HCT116 (cell line): Measurements from ENCODE around the gene LLGL2. TPM values are rescaled to one million over a fixed set of nuclear protein-coding genes. Genes with fewer than 3 reads are reported as not detected.

Experiments
- ATAC-seq: fragments of 200-7000 bp; cut with Tn5 transposase; 2 replicates; pipeline ENCODE4 v1.9.1; 2020; ENCODE audit warnings: mild to moderate bottlenecking, moderate library complexity
- BruUV-seq: library from RNA; stranded (reverse); fragments of 400-500 nt; replicated peaks from 2 replicates; lab custom pipeline; 2021; lab: Mats Ljungman, UMichigan
- CTCF ChIA-PET: fragments of 300-600 bp; sonication (Branson Sonifier 250); formaldehyde crosslinking; loops from one replicate; lab custom pipeline; 2021; ENCODE audit warnings: antibody characterized with exemption; lab: Charles Lee
- POLR2A ChIA-PET: fragments of 300-600, 350-600 bp; sonication (Branson Sonifier 250); formaldehyde crosslinking; loops from one replicate; lab custom pipeline; 2021; ENCODE audit warnings: antibody characterized with exemption; lab: Charles Lee
- RAD21 ChIA-PET, 2 experiments: fragments of 300-600 bp; sonication (Branson Sonifier 250); formaldehyde crosslinking; loops; one replicate each; lab custom pipeline; 2023; ENCODE audit warnings: low total read pairs in 2 of 2; ENCODE audit not compliant: uncharacterized antibody in 2 of 2, unreplicated experiment in 2 of 2, low non-redundant PET in 1 of 2; lab: Charles Lee
- DNase-seq: peaks from one replicate; pipeline ENCODE4 v3.0.0-alpha.2; 2010; ENCODE audit warnings: low read depth, low spot score
- H2AFZ ChIP-seq: fragments of 200-600 bp; shearing (Covaris generic), sonication (generic); 2 replicates; pipeline ENCODE4 v1.6.1; 2017; ENCODE audit warnings: low read depth, mixed run types, mixed read lengths, antibody characterized with exemption, low read length; ENCODE audit not compliant: poor library complexity, severe bottlenecking
- H3K27ac ChIP-seq: 2 replicates; pipeline ENCODE4 v1.5.1; 2012; ENCODE audit warnings: low read depth, low read length
- H3K27me3 ChIP-seq: fragments of 200-600 bp; sonication (generic); 2 replicates; pipeline ENCODE4 v1.6.1; 2016; ENCODE audit warnings: mixed run types, low read length, mixed read lengths; ENCODE audit not compliant: insufficient read depth
- H3K36me3 ChIP-seq, 2 experiments: fragments of 200-500 bp in 1 of 2; fragments of 200-600 bp in 1 of 2; sonication (Bioruptor generic) in 1 of 2; sonication (generic) in 1 of 2; 2 replicates each; pipeline versions ENCODE4 v1.5.1 to v1.6.1; 2014 to 2016; ENCODE audit warnings: low read length in 2 of 2, inconsistent platforms in 1 of 2, mixed read lengths in 1 of 2, mixed run types in 1 of 2; ENCODE audit not compliant: insufficient read depth in 2 of 2, control insufficient read depth in 1 of 2
- H3K4me1 ChIP-seq, 2 experiments: fragments of 200-600 bp in 1 of 2; sonication (generic) in 1 of 2; 2 replicates each; pipeline versions ENCODE4 v1.5.1 to v1.6.1; 2012 to 2017; ENCODE audit warnings: low read length in 2 of 2, inconsistent platforms in 1 of 2, mild to moderate bottlenecking in 1 of 2, mixed read lengths in 1 of 2, mixed run types in 1 of 2, moderate library complexity in 1 of 2; ENCODE audit not compliant: insufficient read depth in 2 of 2, control insufficient read depth in 1 of 2
- H3K4me2 ChIP-seq: fragments of 200-600 bp; sonication (generic); 2 replicates; pipeline ENCODE4 v1.6.1; 2017; ENCODE audit warnings: mixed run types, low read length, mixed read lengths
- H3K4me3 ChIP-seq, 2 experiments: fragments of 200-600 bp in 1 of 2; sonication (generic) in 1 of 2; replicated peaks in 1 of 2; 2 replicates each; pipeline ENCODE4 v1.5.1; 2011 to 2016; ENCODE audit warnings: low read length in 2 of 2, control low read depth in 1 of 2, low read depth in 1 of 2, mild to moderate bottlenecking in 1 of 2, mixed read lengths in 1 of 2, mixed run types in 1 of 2
- H3K79me2 ChIP-seq: fragments of 200-600 bp; sonication (generic); 2 replicates; pipeline ENCODE4 v1.6.1; 2017; ENCODE audit warnings: mild to moderate bottlenecking, mixed run types, low read length, moderate library complexity, mixed read lengths; ENCODE audit not compliant: insufficient read depth
- H3K9ac ChIP-seq: fragments of 200-600 bp; sonication (generic); 2 replicates; pipeline ENCODE4 v1.6.1; 2016; ENCODE audit warnings: low read length, mixed read lengths
- H3K9me2 ChIP-seq: fragments of 200-600 bp; sonication (generic), shearing (Covaris generic); 2 replicates; pipeline ENCODE4 v1.6.1; 2017; ENCODE audit warnings: mixed run types, mild to moderate bottlenecking, moderate library complexity; ENCODE audit not compliant: insufficient read depth
- H3K9me3 ChIP-seq, 2 experiments: fragments of 200-500 bp in 1 of 2; fragments of 200-600 bp in 1 of 2; sonication (Bioruptor generic) in 1 of 2; sonication (generic) in 1 of 2; 2 replicates each; pipeline ENCODE4 v1.6.1; 2014 to 2017; ENCODE audit warnings: low read length in 2 of 2, mixed read lengths in 2 of 2, inconsistent platforms in 1 of 2, low read depth in 1 of 2, mild to moderate bottlenecking in 1 of 2, mixed run types in 1 of 2, moderate library complexity in 1 of 2; ENCODE audit not compliant: control insufficient read depth in 1 of 2, insufficient read depth in 1 of 2
- H4K20me1 ChIP-seq: fragments of 200-600 bp; sonication (generic), shearing (Covaris generic); 2 replicates; pipeline ENCODE4 v1.6.1; 2017; ENCODE audit warnings: mixed run types, mild to moderate bottlenecking, moderate library complexity; ENCODE audit not compliant: insufficient read depth
- EGR1 ChIP-seq: IDR thresholded peaks from 2 replicates; pipeline ENCODE4 v1.6.1; 2012; ENCODE audit warnings: low read depth
- EZH2 ChIP-seq: fragments of 200-600 bp; sonication (generic); IDR thresholded peaks from 2 replicates; pipeline ENCODE4 v1.6.1; 2017; ENCODE audit warnings: antibody characterized with exemption, mixed run types
- EZH2phosphoT487 ChIP-seq: fragments of 200-600 bp; IDR thresholded peaks from 2 replicates; pipeline ENCODE4 v1.6.1; 2018; ENCODE audit warnings: antibody characterized with exemption, borderline replicate concordance
- FOSL1 ChIP-seq: IDR thresholded peaks from 2 replicates; pipeline ENCODE4 v1.6.1; 2012; ENCODE audit warnings: low read depth
- POLR2A ChIP-seq: IDR thresholded peaks from 2 replicates; pipeline ENCODE4 v1.7.0; 2011; ENCODE audit warnings: borderline replicate concordance; ENCODE audit not compliant: insufficient read depth, insufficient read length; ENCODE audit errors: extremely low read depth
- POLR2AphosphoS5 ChIP-seq: IDR thresholded peaks from 2 replicates; pipeline ENCODE4 v1.6.1; 2011; ENCODE audit warnings: mild to moderate bottlenecking, low read depth, low read length, moderate library complexity
- RAD21 ChIP-seq: IDR thresholded peaks from 2 replicates; pipeline ENCODE4 v1.6.1; 2012; ENCODE audit warnings: low read depth, mild to moderate bottlenecking
- SIN3A ChIP-seq: IDR thresholded peaks from 2 replicates; pipeline ENCODE4 v1.6.1; 2012; ENCODE audit warnings: low read depth
- SP1 ChIP-seq: IDR thresholded peaks from 2 replicates; pipeline ENCODE4 v1.6.1; 2012; ENCODE audit warnings: low read depth
- TCF7L2 ChIP-seq: IDR thresholded peaks from 2 replicates; pipeline ENCODE4 v1.7.0; 2011; ENCODE audit warnings: borderline replicate concordance, inconsistent platforms; ENCODE audit not compliant: insufficient read depth, insufficient read length; ENCODE audit errors: extremely low read depth
- ZNF274 ChIP-seq: fragments of 200-500 bp; sonication (Bioruptor generic); IDR thresholded peaks from 2 replicates; pipeline ENCODE4 v1.6.1; 2014; ENCODE audit warnings: mild to moderate bottlenecking, low read depth, low read length, inconsistent platforms
- intact Hi-C: fragments of 100-400 bp; cut with micrococcal nuclease; formaldehyde crosslinking; loops from 2 replicates; pipeline ENCODE4 v1.10.0; 2022
- total RNA-seq: library from RNA; stranded (reverse); gene quantifications from one replicate; pipeline ENCODE4 v1.2.1, GENCODE V29; 2021; ENCODE audit not compliant: unreplicated experiment
- TF ChIP-seq, protein P1 (sequence below): IDR thresholded peaks from 2 replicates; pipeline ENCODE4 v1.6.1; 2012
- TF ChIP-seq, protein P2 (sequence below): IDR thresholded peaks from 2 replicates; pipeline ENCODE4 v1.6.1; 2012
- TF ChIP-seq, protein P3 (sequence below), 3 experiments: fragments of 200-600 bp in 1 of 3; sonication (generic) in 1 of 3; IDR thresholded peaks in 2 of 3; conservative IDR thresholded peaks in 1 of 3; 2 replicates each; pipeline ENCODE4 v1.5.1; 2012 to 2017; ENCODE audit warnings: low read depth in 2 of 3, low read length in 2 of 3, antibody characterized with exemption in 1 of 3, borderline replicate concordance in 1 of 3, control low read depth in 1 of 3, mild to moderate bottlenecking in 1 of 3, mixed read lengths in 1 of 3, mixed run types in 1 of 3, moderate library complexity in 1 of 3; ENCODE audit not compliant: insufficient read depth in 1 of 3
- TF ChIP-seq, protein P4 (sequence below): IDR thresholded peaks from 2 replicates; pipeline ENCODE4 v1.6.1; 2012; ENCODE audit warnings: low read depth

The LLGL2 gene
- total RNA-seq, 1 experiment from 2014 or later = 209 TPM

DNA sequence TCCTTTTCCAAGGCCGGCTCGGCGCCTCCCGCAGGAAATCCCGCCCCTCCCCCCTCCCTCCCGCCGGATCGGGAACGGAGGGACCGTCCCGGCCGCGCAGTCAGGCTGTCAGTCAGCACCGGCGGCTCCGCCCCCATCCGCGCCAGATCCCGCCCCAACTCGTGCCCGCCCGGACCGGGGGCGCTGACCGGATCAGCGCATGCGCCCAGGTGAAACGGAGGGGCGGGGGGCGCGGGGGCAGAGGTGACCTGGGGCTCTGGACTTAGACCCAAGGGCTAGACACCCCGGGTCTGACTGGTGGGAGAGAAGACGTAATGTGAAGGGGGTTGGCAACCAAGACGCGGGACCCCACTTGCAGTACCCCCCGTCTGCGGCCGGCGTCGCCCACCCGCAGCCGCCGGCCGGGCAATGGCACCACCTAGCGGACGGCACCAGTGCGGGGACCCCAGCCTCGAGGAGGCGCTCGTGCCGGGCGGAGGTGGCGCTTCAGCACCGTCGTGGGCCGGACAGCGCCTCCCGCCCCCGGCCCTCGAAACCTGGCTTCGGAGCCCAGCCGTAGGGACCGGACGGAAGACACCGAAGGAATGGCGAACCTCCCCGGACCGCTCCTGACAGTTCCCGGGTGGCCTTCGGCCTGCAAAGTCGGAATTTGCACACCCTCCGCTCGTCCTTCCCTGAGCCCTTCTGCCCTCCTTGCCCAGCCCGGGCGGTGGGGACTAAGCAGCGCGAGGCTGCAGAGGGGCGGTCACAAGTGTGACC, 9.8 kb upstream of the LLGL2 start, which contains the start of gene CASKIN2:
TSS of gene CASKIN2 (minus strand) at position 42 of the 759 bp plus-strand sequence. CDS start 1,733 bp downstream, outside the sequence.
- H3K4me3 ChIP-seq = peak within 1 kb of the TSS; percentile 87 to 91
- peak within 1 kb of the TSS; percentile 86 for H3K27ac ChIP-seq
- H2AFZ ChIP-seq = peak within 1 kb of the TSS; percentile 66
- H3K4me2 ChIP-seq = peak within 1 kb of the TSS; percentile 99
- intact Hi-C loops = loop anchor here (1.0 to 10.0 kb wide), 6 partner anchors 87 to 243 kb away; partner anchors contain the start of genes MIF4GD, SLC25A19 and SMIM5
- TF ChIP-seq, protein P1, sequence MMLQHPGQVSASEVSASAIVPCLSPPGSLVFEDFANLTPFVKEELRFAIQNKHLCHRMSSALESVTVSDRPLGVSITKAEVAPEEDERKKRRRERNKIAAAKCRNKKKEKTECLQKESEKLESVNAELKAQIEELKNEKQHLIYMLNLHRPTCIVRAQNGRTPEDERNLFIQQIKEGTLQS = no peak
- TF ChIP-seq ZNF274 (no peak), SIN3A (no peak), EZH2phosphoT487 (no peak), RAD21 (peak; percentile 94), FOSL1 (no peak), POLR2AphosphoS5 (no peak), EGR1 (peak; percentile 92), EZH2 (no peak), SP1 (peak; percentile 40), TCF7L2 (peak; percentile 4), POLR2A (no peak)
- TF ChIP-seq, protein P2, sequence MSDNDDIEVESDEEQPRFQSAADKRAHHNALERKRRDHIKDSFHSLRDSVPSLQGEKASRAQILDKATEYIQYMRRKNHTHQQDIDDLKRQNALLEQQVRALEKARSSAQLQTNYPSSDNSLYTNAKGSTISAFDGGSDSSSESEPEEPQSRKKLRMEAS = peak; percentile 91
- TF ChIP-seq, protein P3, sequence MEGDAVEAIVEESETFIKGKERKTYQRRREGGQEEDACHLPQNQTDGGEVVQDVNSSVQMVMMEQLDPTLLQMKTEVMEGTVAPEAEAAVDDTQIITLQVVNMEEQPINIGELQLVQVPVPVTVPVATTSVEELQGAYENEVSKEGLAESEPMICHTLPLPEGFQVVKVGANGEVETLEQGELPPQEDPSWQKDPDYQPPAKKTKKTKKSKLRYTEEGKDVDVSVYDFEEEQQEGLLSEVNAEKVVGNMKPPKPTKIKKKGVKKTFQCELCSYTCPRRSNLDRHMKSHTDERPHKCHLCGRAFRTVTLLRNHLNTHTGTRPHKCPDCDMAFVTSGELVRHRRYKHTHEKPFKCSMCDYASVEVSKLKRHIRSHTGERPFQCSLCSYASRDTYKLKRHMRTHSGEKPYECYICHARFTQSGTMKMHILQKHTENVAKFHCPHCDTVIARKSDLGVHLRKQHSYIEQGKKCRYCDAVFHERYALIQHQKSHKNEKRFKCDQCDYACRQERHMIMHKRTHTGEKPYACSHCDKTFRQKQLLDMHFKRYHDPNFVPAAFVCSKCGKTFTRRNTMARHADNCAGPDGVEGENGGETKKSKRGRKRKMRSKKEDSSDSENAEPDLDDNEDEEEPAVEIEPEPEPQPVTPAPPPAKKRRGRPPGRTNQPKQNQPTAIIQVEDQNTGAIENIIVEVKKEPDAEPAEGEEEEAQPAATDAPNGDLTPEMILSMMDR (IDR thresholded peaks at IDR 0.05 in 2 of 3, conservative IDR thresholded peaks at IDR 0.05 in 1 of 3; ENCODE audit: borderline replicate concordance in 1 of 3, insufficient read depth in 1 of 3, low read depth in 2 of 3, low read length in 2 of 3) = peak; percentile 100
- TF ChIP-seq, protein P4, sequence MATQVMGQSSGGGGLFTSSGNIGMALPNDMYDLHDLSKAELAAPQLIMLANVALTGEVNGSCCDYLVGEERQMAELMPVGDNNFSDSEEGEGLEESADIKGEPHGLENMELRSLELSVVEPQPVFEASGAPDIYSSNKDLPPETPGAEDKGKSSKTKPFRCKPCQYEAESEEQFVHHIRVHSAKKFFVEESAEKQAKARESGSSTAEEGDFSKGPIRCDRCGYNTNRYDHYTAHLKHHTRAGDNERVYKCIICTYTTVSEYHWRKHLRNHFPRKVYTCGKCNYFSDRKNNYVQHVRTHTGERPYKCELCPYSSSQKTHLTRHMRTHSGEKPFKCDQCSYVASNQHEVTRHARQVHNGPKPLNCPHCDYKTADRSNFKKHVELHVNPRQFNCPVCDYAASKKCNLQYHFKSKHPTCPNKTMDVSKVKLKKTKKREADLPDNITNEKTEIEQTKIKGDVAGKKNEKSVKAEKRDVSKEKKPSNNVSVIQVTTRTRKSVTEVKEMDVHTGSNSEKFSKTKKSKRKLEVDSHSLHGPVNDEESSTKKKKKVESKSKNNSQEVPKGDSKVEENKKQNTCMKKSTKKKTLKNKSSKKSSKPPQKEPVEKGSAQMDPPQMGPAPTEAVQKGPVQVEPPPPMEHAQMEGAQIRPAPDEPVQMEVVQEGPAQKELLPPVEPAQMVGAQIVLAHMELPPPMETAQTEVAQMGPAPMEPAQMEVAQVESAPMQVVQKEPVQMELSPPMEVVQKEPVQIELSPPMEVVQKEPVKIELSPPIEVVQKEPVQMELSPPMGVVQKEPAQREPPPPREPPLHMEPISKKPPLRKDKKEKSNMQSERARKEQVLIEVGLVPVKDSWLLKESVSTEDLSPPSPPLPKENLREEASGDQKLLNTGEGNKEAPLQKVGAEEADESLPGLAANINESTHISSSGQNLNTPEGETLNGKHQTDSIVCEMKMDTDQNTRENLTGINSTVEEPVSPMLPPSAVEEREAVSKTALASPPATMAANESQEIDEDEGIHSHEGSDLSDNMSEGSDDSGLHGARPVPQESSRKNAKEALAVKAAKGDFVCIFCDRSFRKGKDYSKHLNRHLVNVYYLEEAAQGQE = peak; percentile 91; the same call in 1 of the 2 replicates
- H3K9ac ChIP-seq = peak within 1 kb of the TSS; percentile 83
- CTCF ChIA-PET = interaction anchor here (0.8 to 2.6 kb wide), 20 partner anchors 9 to 402 kb away, joined by 3 to 39 read pairs (median 6); partner anchors contain the start of genes GALK1, GGA3, GRB2 and LLGL2
- no peaks in the 10 kb centered on the region for H3K9me2 ChIP-seq
- POLR2A ChIA-PET = interaction anchor here (0.8 to 1.4 kb wide), 5 partner anchors 9 to 264 kb away, joined by 3 to 15 read pairs (median 5); partner anchors contain the start of gene LLGL2
- no peaks in the 10 kb centered on the region for H3K27me3 ChIP-seq
- peaks cover 28 to 60% of the 10 kb centered on the region in 2 experiments for H3K4me1 ChIP-seq
- H3K36me3 ChIP-seq = peaks cover 12 to 37% of the 10 kb centered on the region in 2 experiments
- no peaks in the 10 kb centered on the region for H3K9me3 ChIP-seq
- no peaks in the 10 kb centered on the region; the same call in 1 of the 2 replicates for H4K20me1 ChIP-seq
- H3K79me2 ChIP-seq = peaks cover 71% of the 10 kb centered on the region
- RAD21 ChIA-PET = interaction anchor here (1.3 to 1.5 kb wide), 3 partner anchors 9 to 232 kb away, joined by 3 to 10 read pairs (median 9); partner anchors contain the start of gene LLGL2 (in 1 of the 2)
- DNase-seq (peak; percentile 88), ATAC-seq (peak; percentile 77)
- BruUV-seq = no TSS peak
